Measurements from ENCODE around the gene EEPD1. TPM values are rescaled to one million over a fixed set of nuclear protein-coding genes. Genes with fewer than 3 reads are reported as not detected.

The EEPD1 gene
- polyA plus RNA-seq, 1 of the 3 experiments (the other 2 are of a cell fraction): 5.0 TPM

DNA sequence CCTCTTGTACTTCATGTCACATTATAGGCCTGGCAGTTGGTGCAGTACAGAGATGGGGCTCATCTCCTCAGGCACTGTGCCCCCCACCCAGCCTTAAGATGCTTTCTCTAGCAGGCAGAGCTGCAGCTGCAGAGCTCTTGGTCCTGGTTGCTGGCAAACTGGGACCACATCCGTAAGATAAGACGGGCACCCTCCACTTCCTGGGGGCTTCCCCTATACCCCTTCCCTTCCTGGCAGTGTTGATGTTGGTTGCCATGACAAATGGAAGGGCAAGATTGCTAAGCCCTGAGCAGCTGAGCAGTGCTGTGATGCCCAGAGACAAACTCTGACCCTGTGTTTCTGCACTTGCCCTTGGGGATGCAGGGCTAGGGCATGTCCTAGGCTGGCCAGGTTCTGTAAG, 133.2 kb downstream of the EEPD1 start:
- Histone ChIP-seq H3K4me1 (ENCODE audit: control insufficient read depth in 1 of 2, insufficient read depth in 2 of 2, low read depth in 1 of 2, low read length in 1 of 2) (peaks cover 12 to 31% of the 10 kb centered on the region in 2 experiments), H3K4me3 (ENCODE audit: low read depth in 2 of 2, low read length in 1 of 2) (no peak overlapping the region), H3K79me2 (ENCODE audit: insufficient read depth) (no peaks in the 10 kb centered on the region), H3K4me2 (no peak overlapping the region), H3K9me2 (no peaks in the 10 kb centered on the region), H4K20me1 (ENCODE audit: insufficient read depth) (no peaks in the 10 kb centered on the region), H3F3A (replicated peaks; ENCODE audit: insufficient read depth) (peaks cover 3% of the 10 kb centered on the region), H3K36me3 (replicated peaks in 1 of 2; ENCODE audit: control insufficient read depth in 1 of 2, insufficient read depth in 2 of 2, low read length in 1 of 2) (peaks cover 0 to 3% of the 10 kb centered on the region in 2 experiments), H3K27ac (ENCODE audit: low read depth in 2 of 2, low read length in 1 of 2) (no peak overlapping the region), H3K9me3 (no peaks in the 10 kb centered on the region), H3K9ac (no peak overlapping the region), H3K27me3 (ENCODE audit: insufficient read depth) (no peaks in the 10 kb centered on the region), H2AFZ (ENCODE audit: low read depth) (no peak overlapping the region)
- DNase-seq: no peak
- 59% methylated on average over 2 of the region's 2 CpGs for WGBS (ENCODE audit: low lambda C conversion rate)
- no peak for TF ChIP-seq JUND (IDR thresholded peaks at IDR 0.05)
- TF ChIP-seq, protein P1, sequence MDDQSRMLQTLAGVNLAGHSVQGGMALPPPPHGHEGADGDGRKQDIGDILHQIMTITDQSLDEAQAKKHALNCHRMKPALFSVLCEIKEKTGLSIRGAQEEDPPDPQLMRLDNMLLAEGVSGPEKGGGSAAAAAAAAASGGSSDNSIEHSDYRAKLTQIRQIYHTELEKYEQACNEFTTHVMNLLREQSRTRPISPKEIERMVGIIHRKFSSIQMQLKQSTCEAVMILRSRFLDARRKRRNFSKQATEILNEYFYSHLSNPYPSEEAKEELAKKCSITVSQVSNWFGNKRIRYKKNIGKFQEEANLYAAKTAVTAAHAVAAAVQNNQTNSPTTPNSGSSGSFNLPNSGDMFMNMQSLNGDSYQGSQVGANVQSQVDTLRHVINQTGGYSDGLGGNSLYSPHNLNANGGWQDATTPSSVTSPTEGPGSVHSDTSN (IDR thresholded peaks at IDR 0.05): no peak
- no peak for TF ChIP-seq EZH2phosphoT487 (IDR thresholded peaks at IDR 0.05; ENCODE audit: borderline replicate concordance, low read depth)
- no peak for TF ChIP-seq RFX5 (IDR thresholded peaks at IDR 0.05; ENCODE audit: low read length)
- no peak for TF ChIP-seq ELF1 (IDR thresholded peaks at IDR 0.05)
- TF ChIP-seq NRF1 (IDR thresholded peaks at IDR 0.05; ENCODE audit: low read depth, low read length): no peak
- no peak for TF ChIP-seq FOXM1 (IDR thresholded peaks at IDR 0.05; ENCODE audit: low read depth)
- no peak for TF ChIP-seq MEF2A (IDR thresholded peaks at IDR 0.05; ENCODE audit: borderline replicate concordance, low read depth)
- no peak for TF ChIP-seq YY1 (IDR thresholded peaks at IDR 0.05; ENCODE audit: low read depth)
- TF ChIP-seq, protein P2, sequence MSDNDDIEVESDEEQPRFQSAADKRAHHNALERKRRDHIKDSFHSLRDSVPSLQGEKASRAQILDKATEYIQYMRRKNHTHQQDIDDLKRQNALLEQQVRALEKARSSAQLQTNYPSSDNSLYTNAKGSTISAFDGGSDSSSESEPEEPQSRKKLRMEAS (IDR thresholded peaks at IDR 0.05; ENCODE audit: low read depth): no peak
- TF ChIP-seq, protein P3, sequence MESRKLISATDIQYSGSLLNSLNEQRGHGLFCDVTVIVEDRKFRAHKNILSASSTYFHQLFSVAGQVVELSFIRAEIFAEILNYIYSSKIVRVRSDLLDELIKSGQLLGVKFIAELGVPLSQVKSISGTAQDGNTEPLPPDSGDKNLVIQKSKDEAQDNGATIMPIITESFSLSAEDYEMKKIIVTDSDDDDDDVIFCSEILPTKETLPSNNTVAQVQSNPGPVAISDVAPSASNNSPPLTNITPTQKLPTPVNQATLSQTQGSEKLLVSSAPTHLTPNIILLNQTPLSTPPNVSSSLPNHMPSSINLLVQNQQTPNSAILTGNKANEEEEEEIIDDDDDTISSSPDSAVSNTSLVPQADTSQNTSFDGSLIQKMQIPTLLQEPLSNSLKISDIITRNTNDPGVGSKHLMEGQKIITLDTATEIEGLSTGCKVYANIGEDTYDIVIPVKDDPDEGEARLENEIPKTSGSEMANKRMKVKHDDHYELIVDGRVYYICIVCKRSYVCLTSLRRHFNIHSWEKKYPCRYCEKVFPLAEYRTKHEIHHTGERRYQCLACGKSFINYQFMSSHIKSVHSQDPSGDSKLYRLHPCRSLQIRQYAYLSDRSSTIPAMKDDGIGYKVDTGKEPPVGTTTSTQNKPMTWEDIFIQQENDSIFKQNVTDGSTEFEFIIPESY (IDR thresholded peaks at IDR 0.05; ENCODE audit: borderline replicate concordance, low read depth): no peak
- TF ChIP-seq GATA2 (CRISPR knock-in tag; IDR thresholded peaks at IDR 0.05): no peak
- no peak for TF ChIP-seq TEAD4 (IDR thresholded peaks at IDR 0.05; ENCODE audit: borderline replicate concordance, insufficient read depth)
- TF ChIP-seq RCOR1 (IDR thresholded peaks at IDR 0.05; ENCODE audit: low read length): no peak
- TF ChIP-seq, protein P4, sequence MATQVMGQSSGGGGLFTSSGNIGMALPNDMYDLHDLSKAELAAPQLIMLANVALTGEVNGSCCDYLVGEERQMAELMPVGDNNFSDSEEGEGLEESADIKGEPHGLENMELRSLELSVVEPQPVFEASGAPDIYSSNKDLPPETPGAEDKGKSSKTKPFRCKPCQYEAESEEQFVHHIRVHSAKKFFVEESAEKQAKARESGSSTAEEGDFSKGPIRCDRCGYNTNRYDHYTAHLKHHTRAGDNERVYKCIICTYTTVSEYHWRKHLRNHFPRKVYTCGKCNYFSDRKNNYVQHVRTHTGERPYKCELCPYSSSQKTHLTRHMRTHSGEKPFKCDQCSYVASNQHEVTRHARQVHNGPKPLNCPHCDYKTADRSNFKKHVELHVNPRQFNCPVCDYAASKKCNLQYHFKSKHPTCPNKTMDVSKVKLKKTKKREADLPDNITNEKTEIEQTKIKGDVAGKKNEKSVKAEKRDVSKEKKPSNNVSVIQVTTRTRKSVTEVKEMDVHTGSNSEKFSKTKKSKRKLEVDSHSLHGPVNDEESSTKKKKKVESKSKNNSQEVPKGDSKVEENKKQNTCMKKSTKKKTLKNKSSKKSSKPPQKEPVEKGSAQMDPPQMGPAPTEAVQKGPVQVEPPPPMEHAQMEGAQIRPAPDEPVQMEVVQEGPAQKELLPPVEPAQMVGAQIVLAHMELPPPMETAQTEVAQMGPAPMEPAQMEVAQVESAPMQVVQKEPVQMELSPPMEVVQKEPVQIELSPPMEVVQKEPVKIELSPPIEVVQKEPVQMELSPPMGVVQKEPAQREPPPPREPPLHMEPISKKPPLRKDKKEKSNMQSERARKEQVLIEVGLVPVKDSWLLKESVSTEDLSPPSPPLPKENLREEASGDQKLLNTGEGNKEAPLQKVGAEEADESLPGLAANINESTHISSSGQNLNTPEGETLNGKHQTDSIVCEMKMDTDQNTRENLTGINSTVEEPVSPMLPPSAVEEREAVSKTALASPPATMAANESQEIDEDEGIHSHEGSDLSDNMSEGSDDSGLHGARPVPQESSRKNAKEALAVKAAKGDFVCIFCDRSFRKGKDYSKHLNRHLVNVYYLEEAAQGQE (IDR thresholded peaks at IDR 0.05; ENCODE audit: low read depth, low read length): no peak
- no peak for TF ChIP-seq CHD2 (IDR thresholded peaks at IDR 0.05; ENCODE audit: low read length, partially characterized antibody)
- TF ChIP-seq SIN3A (IDR thresholded peaks at IDR 0.05; ENCODE audit: borderline replicate concordance, low read depth, low read length): no peak
- TF ChIP-seq EP300 (IDR thresholded peaks at IDR 0.05; ENCODE audit: borderline replicate concordance in 1 of 2, low read depth in 1 of 2, low read length in 1 of 2): no peak
- CTCF ChIA-PET: interaction anchor here (0.9 to 25.4 kb wide), 5 partner anchors 10 to 485 kb away, joined by 3 to 369 read pairs (median 3); partner anchors contain the start of gene SEPTIN7
- POLR2A ChIA-PET: no interaction called here

All from SK-N-SH (cell line).